SK-N-MC (cell line): ENCODE measurements around the gene NEDD9.

ENCODE experiments used
- EZH2 ChIP-seq: fragments of 200-600 bp; sonication (generic); IDR thresholded peaks from one replicate; pipeline ENCODE4 v1.6.1; 2017; ENCODE audit warnings: antibody characterized with exemption
- POLR2AphosphoS5 ChIP-seq: IDR thresholded peaks from 2 replicates; pipeline ENCODE4 v1.6.1; 2012; ENCODE audit warnings: mild to moderate bottlenecking, low read depth, low read length, borderline replicate concordance

DNA sequence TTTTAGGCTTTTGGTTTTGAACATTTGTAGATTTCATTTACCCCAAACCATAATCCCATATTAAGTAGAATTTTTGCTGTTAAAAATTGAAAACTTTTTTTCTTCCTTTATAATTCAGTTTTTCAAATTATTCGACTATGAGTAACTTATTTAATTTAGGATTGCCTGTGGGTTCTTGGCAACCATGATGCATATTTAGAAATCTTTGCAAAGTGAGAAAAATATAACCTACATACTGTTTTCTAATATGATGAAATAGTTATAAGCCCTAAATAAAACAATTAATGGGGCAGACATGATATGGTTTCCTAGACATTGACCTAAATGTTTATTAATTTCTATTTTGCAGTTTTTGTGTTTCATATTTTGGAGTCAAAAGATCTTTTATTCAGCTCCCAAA is 23.6 kb downstream of the NEDD9 start:
- no peak for TF ChIP-seq EZH2
- no peak for TF ChIP-seq POLR2AphosphoS5
